ENCODE data around the gene RPS6KC1. TPM values are rescaled to one million over a fixed set of nuclear protein-coding genes. Genes with fewer than 3 reads are reported as not detected.
"Not testable (repeated sequence)": the region's sequence is repeated elsewhere in the genome, so short reads cannot be mapped to it uniquely, and the experiment has no call there.

RPS6KC1 gene
- total and polyA plus RNA-seq, 5 donors from 2014 or later = 3.4 to 11.1 (median 6.1) TPM

DNA sequence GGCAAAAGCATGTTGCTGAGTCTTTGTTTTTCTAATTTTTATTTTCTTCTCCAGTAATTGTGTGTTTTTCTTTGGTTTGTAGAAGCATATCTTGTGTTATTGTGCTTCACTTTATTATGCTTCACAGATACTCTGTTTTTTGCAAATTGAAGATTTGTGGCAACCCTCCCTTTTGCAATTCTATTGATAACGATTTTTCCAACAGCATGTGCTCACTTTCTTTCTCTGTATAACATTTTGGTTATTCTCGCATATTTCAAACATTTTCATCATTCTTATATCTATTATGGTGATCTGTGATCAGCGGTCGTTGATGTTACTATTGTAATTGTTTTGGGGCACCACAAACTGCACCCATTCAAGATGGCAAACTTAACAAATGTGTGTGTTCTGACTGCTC lies 31.6 kb upstream of the RPS6KC1 start:
- Histone ChIP-seq H3K27ac (ENCODE audit: insufficient read depth, low read length, poor library complexity, severe bottlenecking) (no peak overlapping the region), H3K4me3 (ENCODE audit: low read depth, low read length) (no peak overlapping the region), H3K36me3 (ENCODE audit: control insufficient read depth, insufficient read depth, low read length) (no peaks in the 10 kb centered on the region), H3K27me3 (ENCODE audit: control insufficient read depth, insufficient read depth, low read length) (peaks cover 16% of the 10 kb centered on the region), H3K4me1 (ENCODE audit: control insufficient read depth, insufficient read depth, low read length, poor library complexity, severe bottlenecking) (peaks cover 12% of the 10 kb centered on the region), H3K9me3 (ENCODE audit: control insufficient read depth in 2 of 2, low read length in 2 of 2) (no peaks in the 10 kb centered on the region)
- no peak for ATAC-seq (ENCODE audit: low read depth in 2 of 2)
- peaks cover 0 to 13% (median 6%) of the 10 kb centered on the region in 4 donors for H3K4me1 Mint-ChIP-seq
- H3K27me3 Mint-ChIP-seq = peaks cover 49% of the 10 kb centered on the region
- no peaks in the 10 kb centered on the region for H3K9me3 Mint-ChIP-seq
- DNase-seq = no peak
- H3K27ac Mint-ChIP-seq = no peak overlapping the region
- H3K36me3 Mint-ChIP-seq = no peaks in the 10 kb centered on the region
- H3K4me3 Mint-ChIP-seq = peak overlapping the region in 1 of 4 donors; percentile 34

DNA sequence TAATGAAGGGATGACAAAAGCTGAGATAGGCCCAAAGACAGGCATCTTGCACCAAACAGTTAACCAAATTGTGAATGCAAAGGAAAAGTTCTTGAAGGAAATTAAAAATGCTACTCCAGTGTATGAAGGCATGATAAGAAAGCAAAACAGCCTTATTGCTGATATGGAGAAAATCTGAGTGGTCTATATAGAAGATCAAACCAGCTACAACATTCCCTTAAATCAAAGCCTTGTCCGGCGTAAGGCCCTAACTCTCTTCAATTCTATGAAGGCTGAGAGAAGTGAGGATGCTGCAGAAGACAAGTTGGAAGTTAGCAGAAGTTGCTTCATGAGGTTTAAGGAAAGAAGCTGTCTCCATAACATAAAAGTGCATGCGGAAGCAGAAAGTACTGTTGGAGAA lies 31.0 kb upstream of the RPS6KC1 start:
- no peaks in the 10 kb centered on the region for H3K36me3 ChIP-seq (ENCODE audit: control insufficient read depth, insufficient read depth, low read length)
- Mint-ChIP-seq H3K27ac (no peak overlapping the region), H3K27me3 (peaks cover 52% of the 10 kb centered on the region), H3K36me3 (no peaks in the 10 kb centered on the region), H3K4me3 (no peak overlapping the region), H3K4me1 (peaks cover 0 to 7% (median 2%) of the 10 kb centered on the region in 4 donors), H3K9me3 (no peaks in the 10 kb centered on the region)
- H3K27ac ChIP-seq (ENCODE audit: insufficient read depth, low read length, poor library complexity, severe bottlenecking) = no peak overlapping the region
- peaks cover 17% of the 10 kb centered on the region for H3K27me3 ChIP-seq (ENCODE audit: control insufficient read depth, insufficient read depth, low read length)
- H3K9me3 ChIP-seq (ENCODE audit: control insufficient read depth in 2 of 2, low read length in 2 of 2) = no peaks in the 10 kb centered on the region
- peaks cover 6% of the 10 kb centered on the region for H3K4me1 ChIP-seq (ENCODE audit: control insufficient read depth, insufficient read depth, low read length, poor library complexity, severe bottlenecking)
- ATAC-seq (ENCODE audit: low read depth in 2 of 2) (no peak), DNase-seq (no peak)
- no peak overlapping the region for H3K4me3 ChIP-seq (ENCODE audit: low read depth, low read length)

DNA sequence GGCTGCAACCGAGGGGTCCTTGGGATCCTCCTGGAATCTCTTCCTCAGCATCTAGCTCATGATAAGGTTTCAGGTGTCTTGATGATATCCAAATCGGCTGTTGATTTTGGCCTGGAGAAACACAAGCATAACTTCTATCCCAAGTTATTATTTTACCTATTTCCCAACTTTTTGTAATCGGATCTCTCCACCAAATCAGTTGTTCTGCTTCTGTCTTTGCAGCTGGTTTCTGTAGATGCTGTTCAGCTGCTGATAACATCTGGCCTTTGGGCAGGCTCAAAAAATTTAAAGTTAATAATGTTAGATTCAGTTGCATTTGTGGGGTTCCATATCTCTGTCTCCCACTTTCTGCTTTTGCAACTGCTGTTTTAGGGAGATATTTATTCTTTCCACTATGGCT lies 24.0 kb upstream of the RPS6KC1 start:
- peaks cover 91% of the 10 kb centered on the region for H3K27me3 Mint-ChIP-seq

DNA sequence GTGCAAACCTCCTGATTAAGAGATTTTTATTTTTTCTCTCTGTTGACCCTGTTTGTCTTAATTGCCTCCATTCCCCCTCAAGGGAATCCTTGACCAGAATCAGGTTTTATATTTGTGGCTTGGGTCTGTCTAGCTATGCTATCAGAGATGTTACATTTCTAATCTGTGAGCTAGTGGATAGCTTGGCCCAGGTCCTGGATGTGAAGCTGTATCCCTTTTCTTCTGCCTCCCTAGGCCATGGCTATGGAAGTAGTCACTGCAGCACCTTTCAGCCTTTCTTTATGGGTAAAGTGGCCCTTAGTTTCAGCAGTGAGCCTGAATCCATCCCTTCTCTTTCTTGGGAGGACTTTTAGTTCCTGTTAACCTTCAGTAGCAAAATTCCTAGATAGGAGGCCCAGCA lies 18.4 kb upstream of the RPS6KC1 start:
- Histone ChIP-seq H3K27me3 (ENCODE audit: control insufficient read depth, insufficient read depth, low read length) (peaks cover 13% of the 10 kb centered on the region), H3K4me3 (ENCODE audit: low read depth, low read length) (no peak overlapping the region), H3K9me3 (ENCODE audit: control insufficient read depth in 2 of 2, low read length in 2 of 2) (no peaks in the 10 kb centered on the region), H3K4me1 (ENCODE audit: control insufficient read depth, insufficient read depth, low read length, poor library complexity, severe bottlenecking) (no peaks in the 10 kb centered on the region), H3K27ac (ENCODE audit: insufficient read depth, low read length, poor library complexity, severe bottlenecking) (no peak overlapping the region), H3K36me3 (ENCODE audit: control insufficient read depth, insufficient read depth, low read length) (no peaks in the 10 kb centered on the region)
- H3K27ac Mint-ChIP-seq = no peak overlapping the region
- no peak for DNase-seq
- no peak overlapping the region for H3K4me3 Mint-ChIP-seq
- ATAC-seq (ENCODE audit: low read depth in 2 of 2) = no peak
- H3K27me3 Mint-ChIP-seq = peaks cover 84% of the 10 kb centered on the region
- H3K9me3 Mint-ChIP-seq = peaks cover 0 to 4% (median 0%) of the 10 kb centered on the region in 7 donors
- no peaks in the 10 kb centered on the region for H3K4me1 Mint-ChIP-seq
- H3K36me3 Mint-ChIP-seq = no peaks in the 10 kb centered on the region

More for the DNA sequence above, 24.0 kb upstream of the RPS6KC1 start:
- H3K4me3 Mint-ChIP-seq; H3K4me1 Mint-ChIP-seq; H3K9me3 ChIP-seq (ENCODE audit: control insufficient read depth in 2 of 2, low read length in 2 of 2); H3K9me3 Mint-ChIP-seq; H3K4me1 ChIP-seq (ENCODE audit: control insufficient read depth, insufficient read depth, low read length, poor library complexity, severe bottlenecking); DNase-seq; H3K27ac Mint-ChIP-seq; H3K36me3 ChIP-seq (ENCODE audit: control insufficient read depth, insufficient read depth, low read length); ATAC-seq (ENCODE audit: low read depth in 2 of 2); H3K27ac ChIP-seq (ENCODE audit: insufficient read depth, low read length, poor library complexity, severe bottlenecking); H3K36me3 Mint-ChIP-seq; H3K4me3 ChIP-seq (ENCODE audit: low read depth, low read length): not testable (repeated sequence)
- H3K27me3 ChIP-seq (ENCODE audit: control insufficient read depth, insufficient read depth, low read length) = peaks cover 11% of the 10 kb centered on the region

DNA sequence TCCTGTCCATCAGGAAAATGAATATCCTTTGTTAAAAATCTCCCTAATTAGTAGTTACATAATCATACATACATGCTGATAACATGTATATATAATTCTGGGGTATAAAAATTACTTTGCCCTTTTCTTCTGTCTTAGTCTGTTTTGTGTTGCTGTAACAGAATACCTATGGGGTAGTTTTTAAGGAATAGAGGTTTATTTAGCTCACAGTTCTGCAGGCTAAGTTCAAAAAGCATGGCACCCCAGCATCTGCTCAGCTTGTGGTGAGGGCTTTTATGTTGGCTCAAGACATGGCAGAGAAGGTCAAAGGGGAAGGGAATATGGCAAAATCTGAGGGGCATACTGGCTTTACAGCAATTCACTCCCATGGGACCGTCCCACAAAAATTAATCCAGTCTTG lies 16.3 kb upstream of the RPS6KC1 start:
- Histone ChIP-seq H3K4me3 (ENCODE audit: low read depth, low read length) (no peak overlapping the region), H3K36me3 (ENCODE audit: control insufficient read depth, insufficient read depth, low read length) (no peaks in the 10 kb centered on the region), H3K27me3 (ENCODE audit: control insufficient read depth, insufficient read depth, low read length) (peaks cover 15% of the 10 kb centered on the region), H3K9me3 (ENCODE audit: control insufficient read depth in 2 of 2, low read length in 2 of 2) (no peaks in the 10 kb centered on the region), H3K4me1 (ENCODE audit: control insufficient read depth, insufficient read depth, low read length, poor library complexity, severe bottlenecking) (no peaks in the 10 kb centered on the region), H3K27ac (ENCODE audit: insufficient read depth, low read length, poor library complexity, severe bottlenecking) (no peak overlapping the region)
- Mint-ChIP-seq H3K9me3 (peaks cover 0 to 6% (median 0%) of the 10 kb centered on the region in 7 donors), H3K36me3 (no peaks in the 10 kb centered on the region), H3K4me3 (no peak overlapping the region), H3K27ac (no peak overlapping the region), H3K4me1 (no peaks in the 10 kb centered on the region), H3K27me3 (peaks cover 71% of the 10 kb centered on the region)
- ATAC-seq (ENCODE audit: low read depth in 2 of 2) (no peak), DNase-seq (no peak)

DNA sequence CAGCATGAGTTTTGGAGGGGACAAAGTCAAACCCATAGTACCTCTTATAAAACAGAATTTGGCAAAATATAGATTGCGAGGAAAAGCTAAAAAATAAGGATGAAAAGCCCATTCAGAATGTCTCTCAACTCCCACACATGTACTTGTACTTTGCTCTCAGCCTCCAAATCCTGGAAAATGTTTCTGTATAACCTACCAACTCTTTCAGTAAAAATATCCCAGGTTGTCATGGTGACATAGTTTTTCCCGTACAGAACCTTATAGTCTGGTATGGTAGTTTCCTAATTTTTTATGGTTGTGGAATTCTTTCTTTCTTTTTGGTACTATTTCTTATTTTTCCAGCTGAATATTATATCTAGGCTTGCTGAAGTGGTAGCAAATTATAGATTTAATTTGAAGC lies 15.5 kb upstream of the RPS6KC1 start:
- Histone ChIP-seq H3K27me3 (ENCODE audit: control insufficient read depth, insufficient read depth, low read length) (peaks cover 18% of the 10 kb centered on the region), H3K4me3 (ENCODE audit: low read depth, low read length) (no peak overlapping the region), H3K9me3 (ENCODE audit: control insufficient read depth in 2 of 2, low read length in 2 of 2) (no peaks in the 10 kb centered on the region), H3K27ac (ENCODE audit: insufficient read depth, low read length, poor library complexity, severe bottlenecking) (no peak overlapping the region), H3K36me3 (ENCODE audit: control insufficient read depth, insufficient read depth, low read length) (no peaks in the 10 kb centered on the region), H3K4me1 (ENCODE audit: control insufficient read depth, insufficient read depth, low read length, poor library complexity, severe bottlenecking) (no peaks in the 10 kb centered on the region)
- H3K4me3 Mint-ChIP-seq = no peak overlapping the region
- H3K27ac Mint-ChIP-seq = no peak overlapping the region
- peaks cover 0 to 6% (median 0%) of the 10 kb centered on the region in 7 donors for H3K9me3 Mint-ChIP-seq
- ATAC-seq (ENCODE audit: low read depth in 2 of 2) (no peak), DNase-seq (no peak)
- H3K27me3 Mint-ChIP-seq = peaks cover 68% of the 10 kb centered on the region
- H3K36me3 Mint-ChIP-seq = no peaks in the 10 kb centered on the region
- no peaks in the 10 kb centered on the region for H3K4me1 Mint-ChIP-seq

DNA sequence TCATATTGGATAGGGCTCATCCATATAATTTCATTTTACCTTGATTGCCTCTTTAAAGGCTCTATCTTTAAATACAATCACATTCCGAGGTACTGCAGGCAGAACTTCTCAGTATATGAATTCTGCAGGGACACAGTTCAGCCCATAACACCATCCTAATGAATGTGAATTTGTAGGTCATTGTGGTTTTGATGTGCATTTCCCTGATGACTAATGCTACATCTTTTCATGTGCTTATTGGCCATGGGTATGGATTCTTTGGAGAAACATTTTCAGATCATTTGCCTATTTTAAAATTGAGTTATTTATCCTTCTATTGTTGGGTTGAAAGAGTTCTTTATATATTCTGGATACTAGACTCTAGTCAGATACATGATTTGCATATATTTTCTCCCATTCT lies 9.6 kb upstream of the RPS6KC1 start:
- Mint-ChIP-seq H3K27me3 (peaks cover 62% of the 10 kb centered on the region), H3K36me3 (no peaks in the 10 kb centered on the region)

DNA sequence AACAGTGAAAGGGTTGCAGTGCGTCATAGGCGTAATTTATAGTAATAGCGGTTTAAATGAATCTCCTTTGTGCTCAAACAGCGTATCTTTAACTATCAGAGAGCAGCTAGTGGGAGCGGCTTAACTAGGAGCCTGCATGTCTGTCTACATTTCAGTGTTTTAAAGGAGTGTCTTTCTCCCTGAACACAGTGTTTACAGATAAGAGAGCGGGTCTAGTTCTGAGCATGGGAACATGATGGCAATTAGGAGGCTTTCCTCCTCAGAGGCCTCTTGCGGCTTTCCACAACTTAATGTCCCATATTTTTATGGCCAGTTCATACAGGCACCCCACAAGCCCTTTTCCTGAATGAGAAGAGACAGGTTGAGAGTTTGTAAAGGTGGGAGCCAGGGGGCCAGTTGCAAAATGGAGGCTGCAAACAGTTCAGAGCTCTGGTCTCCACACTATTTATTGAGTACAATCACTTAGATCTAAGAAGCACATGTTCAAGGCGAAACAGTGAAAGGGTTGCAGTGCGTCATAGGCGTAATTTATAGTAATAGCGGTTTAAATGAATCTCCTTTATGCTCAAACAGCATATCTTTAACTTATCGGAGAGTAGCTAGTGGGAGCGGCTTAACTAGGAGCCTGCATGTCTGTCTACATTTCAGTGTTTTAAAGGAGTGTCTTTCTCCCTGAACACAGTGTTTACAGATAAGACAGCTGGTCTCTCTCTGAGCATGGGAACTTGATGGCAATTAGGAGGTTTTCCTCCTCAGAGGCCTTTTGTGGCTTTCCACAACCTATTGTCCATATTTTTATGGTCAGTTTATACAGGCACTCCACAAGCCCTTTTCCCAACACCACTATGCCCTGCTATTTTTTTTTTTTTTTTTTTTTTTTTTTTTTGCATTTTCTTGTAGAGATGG lies 5.5 kb upstream of the RPS6KC1 start:
- ATAC-seq (ENCODE audit: low read depth in 2 of 2); H3K4me1 ChIP-seq (ENCODE audit: control insufficient read depth, insufficient read depth, low read length, poor library complexity, severe bottlenecking); H3K36me3 Mint-ChIP-seq; H3K4me3 Mint-ChIP-seq; H3K27ac ChIP-seq (ENCODE audit: insufficient read depth, low read length, poor library complexity, severe bottlenecking); H3K4me1 Mint-ChIP-seq; H3K36me3 ChIP-seq (ENCODE audit: control insufficient read depth, insufficient read depth, low read length); DNase-seq; H3K9me3 ChIP-seq (ENCODE audit: control insufficient read depth in 2 of 2, low read length in 2 of 2); H3K27ac Mint-ChIP-seq; H3K4me3 ChIP-seq (ENCODE audit: low read depth, low read length): not testable (repeated sequence)
- peaks cover 71% of the 10 kb centered on the region for H3K27me3 Mint-ChIP-seq
- peaks cover 0 to 17% (median 3%) of the 10 kb centered on the region in 7 donors for H3K9me3 Mint-ChIP-seq
- H3K27me3 ChIP-seq (ENCODE audit: control insufficient read depth, insufficient read depth, low read length) = peaks cover 12% of the 10 kb centered on the region

More for the DNA sequence above, 9.6 kb upstream of the RPS6KC1 start:
- Histone ChIP-seq H3K9me3 (ENCODE audit: control insufficient read depth in 2 of 2, low read length in 2 of 2) (no peaks in the 10 kb centered on the region), H3K36me3 (ENCODE audit: control insufficient read depth, insufficient read depth, low read length) (no peaks in the 10 kb centered on the region), H3K4me3 (ENCODE audit: low read depth, low read length) (no peak overlapping the region), H3K27me3 (ENCODE audit: control insufficient read depth, insufficient read depth, low read length) (peaks cover 8% of the 10 kb centered on the region), H3K4me1 (ENCODE audit: control insufficient read depth, insufficient read depth, low read length, poor library complexity, severe bottlenecking) (no peaks in the 10 kb centered on the region), H3K27ac (ENCODE audit: insufficient read depth, low read length, poor library complexity, severe bottlenecking) (no peak overlapping the region)
- no peak for DNase-seq
- peaks cover 0 to 2% (median 0%) of the 10 kb centered on the region in 4 donors for H3K4me1 Mint-ChIP-seq
- no peak overlapping the region for H3K4me3 Mint-ChIP-seq
- peaks cover 0 to 4% (median 1%) of the 10 kb centered on the region in 7 donors for H3K9me3 Mint-ChIP-seq
- ATAC-seq (ENCODE audit: low read depth in 2 of 2) = no peak
- no peak overlapping the region for H3K27ac Mint-ChIP-seq
